K562 (cell line): ENCODE results near the gene TOR3A. TPM values are rescaled to one million over a fixed set of nuclear protein-coding genes. Genes with fewer than 3 reads are reported as not detected.

Experiments
- BHLHE40 ChIP-seq: IDR thresholded peaks from 2 replicates; pipeline ENCODE4 v1.6.1; 2011; ENCODE audit warnings: low read length, improper control_type of control experiment
- CBX2 ChIP-seq: fragments of 200-600 bp; sonication (generic); IDR thresholded peaks from one replicate; pipeline ENCODE4 v1.6.1; 2012; ENCODE audit warnings: mild to moderate bottlenecking, low read length, inconsistent platforms; ENCODE audit not compliant: insufficient read depth, poor library complexity, severe bottlenecking
- CREB5 ChIP-seq: fragments of 250-450 bp; sonication (Bioruptor Pico); IDR thresholded peaks from 2 replicates; pipeline ENCODE4 v1.5.0; 2020; ENCODE audit warnings: mild to moderate bottlenecking
- ERF ChIP-seq: fragments of 450-650 bp; formaldehyde crosslinking; IDR thresholded peaks from 2 replicates; pipeline ENCODE4 v1.4.0; 2020; ENCODE audit warnings: mild to moderate bottlenecking, mixed read lengths
- FOXP4 ChIP-seq: sonication (generic); formaldehyde crosslinking; IDR thresholded peaks from 2 replicates; pipeline ENCODE4 v1.8.0; 2022; ENCODE audit warnings: mild to moderate bottlenecking, missing genetic modification reagents, borderline replicate concordance
- IFI16 ChIP-seq: fragments of 250-450 bp; sonication (Bioruptor Pico); IDR thresholded peaks from 2 replicates; pipeline ENCODE4 v2.1.2; 2022; ENCODE audit warnings: mild to moderate bottlenecking, inconsistent platforms
- JUN ChIP-seq, 2 experiments: sonication (generic) in 1 of 2; formaldehyde crosslinking in 1 of 2; IDR thresholded peaks; 2 replicates each; pipeline versions ENCODE4 v1.6.1 to v1.8.0; 2012 to 2022; ENCODE audit warnings: borderline replicate concordance in 2 of 2, mild to moderate bottlenecking in 2 of 2, improper control_type of control experiment in 1 of 2, low read depth in 1 of 2, low read length in 1 of 2, missing genetic modification reagents in 1 of 2
- MEIS2 ChIP-seq: fragments of 450-650 bp; IDR thresholded peaks from 2 replicates; pipeline ENCODE4 v1.6.1; 2014; ENCODE audit warnings: mild to moderate bottlenecking; ENCODE audit not compliant: partially characterized antibody
- MNT ChIP-seq, 2 experiments: fragments of 450-650 bp; conservative IDR thresholded peaks; 2 replicates each; pipeline ENCODE4 v1.6.1; 2017; ENCODE audit warnings: mild to moderate bottlenecking in 2 of 2, moderate library complexity in 2 of 2
- RNF2 ChIP-seq: sonication (generic); IDR thresholded peaks from 2 replicates; pipeline ENCODE4 v1.6.1; 2016
- SP2 ChIP-seq: IDR thresholded peaks from 2 replicates; pipeline ENCODE4 v1.6.1; 2011; ENCODE audit warnings: mild to moderate bottlenecking, low read depth, low read length, moderate library complexity; ENCODE audit not compliant: poor library complexity, severe bottlenecking; ENCODE audit errors: extremely low read depth
- SREBF1 ChIP-seq: fragments of 150-350 bp; IDR thresholded peaks from 2 replicates; pipeline ENCODE4 v1.6.1; 2014; ENCODE audit warnings: antibody characterized with exemption, low read depth, low read length, borderline replicate concordance
- TCF3 ChIP-seq: sonication (generic); formaldehyde crosslinking; IDR thresholded peaks from 2 replicates; pipeline ENCODE4 v1.4.0; 2020; ENCODE audit warnings: mild to moderate bottlenecking, missing genetic modification reagents
- ZBTB49 ChIP-seq: sonication (generic); formaldehyde crosslinking; IDR thresholded peaks from 2 replicates; pipeline ENCODE4 v1.8.0; 2022; ENCODE audit warnings: missing genetic modification reagents, mild to moderate bottlenecking, borderline replicate concordance
- ZBTB8A ChIP-seq: fragments of 450-650 bp; IDR thresholded peaks from 2 replicates; pipeline ENCODE4 v1.6.1; 2018; ENCODE audit warnings: mild to moderate bottlenecking, moderate library complexity; ENCODE audit not compliant: partially characterized antibody
- ZNF175 ChIP-seq: fragments of 200-800 bp; sonication (Bioruptor generic); IDR thresholded peaks from 2 replicates; pipeline ENCODE4 v1.6.1; 2016; ENCODE audit warnings: low read depth, mild to moderate bottlenecking, missing genetic modification characterization, missing compliant biosample characterization
- ZNF316 ChIP-seq: fragments of 450-650 bp; IDR thresholded peaks from 2 replicates; pipeline ENCODE4 v1.6.1; 2016
- ZNF699 ChIP-seq: fragments of 250-450 bp; sonication (Bioruptor Pico); IDR thresholded peaks from 2 replicates; pipeline ENCODE4 v1.8.0; 2021; ENCODE audit warnings: mild to moderate bottlenecking, moderate library complexity; ENCODE audit not compliant: insufficient replicate concordance
- polyA plus RNA-seq, 8 experiments: library from polyadenylated mRNA; depleted of rRNA in 4 of 8; stranded (reverse) in 5 of 8; unstranded in 3 of 8; fragments of >200 nt; fragmentation: Nextera tagmentation in 2 of 8; fragmentation: Illumina TruSeq in 1 of 8; extraction: Ambion mirVana in 2 of 8; extraction: Trizol in 1 of 8; gene quantifications; 2 replicates each; pipeline versions ENCODE4 v1.2.1 to v1.2.3, GENCODE V29; 2011 to 2014; ENCODE audit warnings: inconsistent platforms in 1 of 8, missing spikeins in 1 of 8
- total RNA-seq, 7 experiments: library from RNA; depleted of rRNA in 6 of 7; stranded (reverse); fragments of >200 nt in 6 of 7; fragmentation: Illumina TruSeq in 2 of 7; extraction: Trizol in 2 of 7; gene quantifications; 2 replicates each; pipeline versions ENCODE4 v1.2.1 to v1.2.3, GENCODE V29; 2011 to 2021; ENCODE audit warnings: low replicate concordance in 1 of 7

Gene TOR3A
- total and polyA plus RNA-seq, 9 of the 15 experiments (the other 6 are each of a cell fraction or from before 2014, with no cell fraction given) = 7.9 to 94.5 (median 39.7) TPM

- no peak for TF ChIP-seq CREB5
- no peak for TF ChIP-seq SREBF1
- TF ChIP-seq MNT (conservative IDR thresholded peaks at IDR 0.05) = 0 out of 4 replicates have a peak, but pooled peaks have one; percentile 17 to 30
- TF ChIP-seq ZBTB8A = no peak
- no peak for TF ChIP-seq FOXP4 (CRISPR knock-in tag)
- TF ChIP-seq IFI16 = no peak
- no peak for TF ChIP-seq RNF2
- peak; percentile 9; the same call in 1 of the 2 replicates for TF ChIP-seq JUN (IDR thresholded peaks at IDR 0.05; ENCODE audit: borderline replicate concordance, low read depth, low read length)
- no peak for TF ChIP-seq JUN (CRISPR knock-in tag; IDR thresholded peaks at IDR 0.05; ENCODE audit: borderline replicate concordance)
- no peak; the same call in 1 of the 2 replicates for TF ChIP-seq ZNF175
- TF ChIP-seq ZNF316 = no peak
- TF ChIP-seq BHLHE40 = no peak
- 0 out of 2 replicates have a peak, but pooled peaks have one; percentile 17 for TF ChIP-seq TCF3
- no peak for TF ChIP-seq CBX2
- no peak for TF ChIP-seq ZBTB49 (CRISPR knock-in tag)
- peak; percentile 35; the same call in 1 of the 2 replicates for TF ChIP-seq ERF (CRISPR knock-in tag)
- no peak for TF ChIP-seq ZNF699 (CRISPR knock-in tag)
- peak; percentile 65 for TF ChIP-seq MEIS2
- no peak for TF ChIP-seq SP2
Observed at GRCh38 chr1:179129702-179130473, 48.0 kb downstream of the TOR3A start (continued).
